K562 (cell line): Measurements from ENCODE around the gene B3GALT4. TPM values are rescaled to one million over a fixed set of nuclear protein-coding genes. Genes with fewer than 3 reads are reported as not detected.

Source experiments
- AFF4 ChIP-seq: sonication (generic); formaldehyde crosslinking; IDR thresholded peaks from 2 replicates; pipeline ENCODE4 v1.8.0; 2023; ENCODE audit warnings: mild to moderate bottlenecking, missing genetic modification reagents
- ATF3 ChIP-seq, 2 experiments: fragments of 450-650 bp in 1 of 2; sonication (generic) in 1 of 2; formaldehyde crosslinking in 1 of 2; IDR thresholded peaks in 1 of 2; conservative IDR thresholded peaks in 1 of 2; 2 replicates each; pipeline versions ENCODE4 v1.6.1 to v1.8.1; 2016 to 2023; ENCODE audit warnings: mild to moderate bottlenecking in 2 of 2, moderate library complexity in 2 of 2, inconsistent platforms in 1 of 2, missing genetic modification reagents in 1 of 2
- GTF3C2 ChIP-seq: IDR thresholded peaks from 3 replicates; pipeline ENCODE4 v1.6.1; 2011; ENCODE audit warnings: borderline replicate concordance, mild to moderate bottlenecking, moderate library complexity; ENCODE audit not compliant: insufficient read length; ENCODE audit errors: extremely low read depth
- HOMEZ ChIP-seq: fragments of 250-450 bp; sonication (Bioruptor Pico); IDR thresholded peaks from 2 replicates; pipeline ENCODE4 v1.4.0; 2020; ENCODE audit warnings: mild to moderate bottlenecking, moderate library complexity
- KAT7 ChIP-seq: sonication (generic); formaldehyde crosslinking; IDR thresholded peaks from 2 replicates; pipeline ENCODE4 v1.8.0; 2022; ENCODE audit warnings: missing genetic modification reagents, mild to moderate bottlenecking, borderline replicate concordance
- KAT8 ChIP-seq: fragments of 450-650 bp; IDR thresholded peaks from 2 replicates; pipeline ENCODE4 v1.6.1; 2016; ENCODE audit warnings: low read depth, mild to moderate bottlenecking
- KDM5B ChIP-seq: fragments of 200-600 bp; sonication (generic); IDR thresholded peaks from 2 replicates; pipeline ENCODE4 v1.6.1; 2012; ENCODE audit warnings: low read depth, mild to moderate bottlenecking, moderate library complexity, low read length, control low read depth, inconsistent platforms; ENCODE audit not compliant: insufficient replicate concordance
- MAZ ChIP-seq, 2 experiments: fragments of 450-650 bp in 1 of 2; sonication (generic) in 1 of 2; formaldehyde crosslinking; IDR thresholded peaks in 1 of 2; conservative IDR thresholded peaks in 1 of 2; 2 replicates each; pipeline versions ENCODE4 v1.4.0 to v1.5.0; 2020; ENCODE audit warnings: mild to moderate bottlenecking in 1 of 2, missing genetic modification reagents in 1 of 2
- NCOR1 ChIP-seq: fragments of 450-650 bp; IDR thresholded peaks from 2 replicates; pipeline ENCODE4 v1.6.1; 2016; ENCODE audit warnings: mild to moderate bottlenecking, moderate library complexity
- PREB ChIP-seq: sonication (generic); formaldehyde crosslinking; IDR thresholded peaks from 2 replicates; pipeline ENCODE4 v1.8.1; 2023; ENCODE audit warnings: mild to moderate bottlenecking, missing genetic modification reagents
- RAD51 ChIP-seq: fragments of 450-650 bp; IDR thresholded peaks from 2 replicates; pipeline ENCODE4 v1.7.1; 2016; ENCODE audit warnings: low read depth, mild to moderate bottlenecking, borderline replicate concordance
- RFX5 ChIP-seq: IDR thresholded peaks from 2 replicates; pipeline ENCODE4 v1.6.1; 2011; ENCODE audit warnings: low read depth, mild to moderate bottlenecking, improper control_type of control experiment, low read length
- TFAP4 ChIP-seq: sonication (generic); formaldehyde crosslinking; IDR thresholded peaks from 2 replicates; pipeline ENCODE4 v1.8.0; 2022; ENCODE audit warnings: missing genetic modification reagents, mild to moderate bottlenecking, moderate library complexity, borderline replicate concordance
- U2AF2 ChIP-seq: fragments of 200-400 bp; formaldehyde crosslinking; optimal IDR thresholded peaks from 2 replicates; pipeline ENCODE3; 2017; ENCODE audit warnings: low read depth, mild to moderate bottlenecking, low read length
- polyA plus RNA-seq, 8 experiments: library from polyadenylated mRNA; depleted of rRNA in 4 of 8; stranded (reverse) in 5 of 8; unstranded in 3 of 8; fragments of >200 nt; fragmentation: Nextera tagmentation in 2 of 8; fragmentation: Illumina TruSeq in 1 of 8; extraction: Ambion mirVana in 2 of 8; extraction: Trizol in 1 of 8; gene quantifications; 2 replicates each; pipeline versions ENCODE4 v1.2.1 to v1.2.3, GENCODE V29; 2011 to 2014; ENCODE audit warnings: inconsistent platforms in 1 of 8, missing spikeins in 1 of 8
- total RNA-seq, 7 experiments: library from RNA; depleted of rRNA in 6 of 7; stranded (reverse); fragments of >200 nt in 6 of 7; fragmentation: Illumina TruSeq in 2 of 7; extraction: Trizol in 2 of 7; gene quantifications; 2 replicates each; pipeline versions ENCODE4 v1.2.1 to v1.2.3, GENCODE V29; 2011 to 2021; ENCODE audit warnings: low replicate concordance in 1 of 7

Gene B3GALT4
- total and polyA plus RNA-seq, 9 of the 15 experiments (the other 6 are each of a cell fraction or from before 2014, with no cell fraction given): 0.11 to 1.3 (median 0.53) TPM; not detected in 1

GRCh38 chr6:33314515-33314942 lies 37.6 kb downstream of the B3GALT4 start (continued):
- 0 out of 2 replicates have a peak, but pooled peaks have one; percentile 78 for TF ChIP-seq PREB (CRISPR knock-in tag)
- peak; percentile 68; the same call in 1 of the 2 replicates for TF ChIP-seq RAD51
- TF ChIP-seq NCOR1: peak; percentile 24; the same call in 1 of the 2 replicates
- TF ChIP-seq KDM5B: peak; percentile 15
- TF ChIP-seq RFX5: no peak
- TF ChIP-seq AFF4 (CRISPR knock-in tag): 0 out of 2 replicates have a peak, but pooled peaks have one; percentile 57
- 0 out of 4 replicates have a peak, but pooled peaks of 1 of the 2 experiments have one; percentile 32 for TF ChIP-seq MAZ (CRISPR knock-in tag; conservative IDR thresholded peaks at IDR 0.05 in 1 of 2, IDR thresholded peaks at IDR 0.05 in 1 of 2)
- TF ChIP-seq KAT8: no peak
- no peak for TF ChIP-seq U2AF2
- TF ChIP-seq GTF3C2: no peak
- TF ChIP-seq HOMEZ (CRISPR knock-in tag): no peak
- no peak for TF ChIP-seq ATF3 (IDR thresholded peaks at IDR 0.05)
- TF ChIP-seq ATF3 (CRISPR knock-in tag; conservative IDR thresholded peaks at IDR 0.05): peak; percentile 50; the same call in 1 of the 2 replicates
- peak; percentile 73; the same call in 1 of the 2 replicates for TF ChIP-seq KAT7 (CRISPR knock-in tag)
- peak; percentile 59; the same call in 1 of the 2 replicates for TF ChIP-seq TFAP4
